Skeletal muscle satellite cell (primary cell): ENCODE data around the gene OR6K3. TPM values are rescaled to one million over a fixed set of nuclear protein-coding genes. Genes with fewer than 3 reads are reported as not detected.

Experiments
- H3K27me3 ChIP-seq: 2 replicates; pipeline ENCODE4 v1.7.0; 2013; ENCODE audit warnings: low read length; ENCODE audit not compliant: control insufficient read depth, insufficient read depth
- H3K36me3 ChIP-seq: 2 replicates; pipeline ENCODE4 v1.7.0; 2013; ENCODE audit warnings: mild to moderate bottlenecking, control low read depth, low read length; ENCODE audit not compliant: insufficient read depth
- H3K4me1 ChIP-seq: 2 replicates; pipeline ENCODE4 v1.7.0; 2013; ENCODE audit warnings: low read length; ENCODE audit not compliant: control insufficient read depth, insufficient read depth
- H3K4me2 ChIP-seq: 2 replicates; pipeline ENCODE4 v1.7.0; 2013; ENCODE audit warnings: mild to moderate bottlenecking, low read length
- H3K4me3 ChIP-seq: 2 replicates; pipeline ENCODE4 v1.7.0; 2013; ENCODE audit warnings: low read length
- H3K9ac ChIP-seq: 2 replicates; pipeline ENCODE4 v1.7.0; 2013; ENCODE audit warnings: mild to moderate bottlenecking, low read depth, low read length, moderate library complexity
- H3K9me3 ChIP-seq: replicated peaks from 2 replicates; pipeline ENCODE4 v1.7.0; 2013; ENCODE audit warnings: mild to moderate bottlenecking, control low read depth, low read length
- total RNA-seq: library from RNA; depleted of rRNA; stranded (reverse); fragments of >200 nt; gene quantifications from 2 replicates; pipeline ENCODE4 v1.2.3, GENCODE V29; 2012; rRNA removed

The OR6K3 gene
- not detected in 2 replicates for total RNA-seq

GRCh38 chr1:158720620-158721019 is at the start of gene OR6K3:
Gene OR6K3, minus strand, starts transcription at chr1:158720720. Its CDS starts 2,605 bp downstream, at chr1:158718115.
- Histone ChIP-seq H3K36me3 (no peaks in the 10 kb centered on the region), H3K4me2 (no peak within 1 kb of the TSS), H3K27me3 (no peaks in the 10 kb centered on the region), H3K4me3 (no peak within 1 kb of the TSS), H3K9ac (no peak within 1 kb of the TSS), H3K9me3 (no peaks in the 10 kb centered on the region), H3K4me1 (no peaks in the 10 kb centered on the region)

DNA sequence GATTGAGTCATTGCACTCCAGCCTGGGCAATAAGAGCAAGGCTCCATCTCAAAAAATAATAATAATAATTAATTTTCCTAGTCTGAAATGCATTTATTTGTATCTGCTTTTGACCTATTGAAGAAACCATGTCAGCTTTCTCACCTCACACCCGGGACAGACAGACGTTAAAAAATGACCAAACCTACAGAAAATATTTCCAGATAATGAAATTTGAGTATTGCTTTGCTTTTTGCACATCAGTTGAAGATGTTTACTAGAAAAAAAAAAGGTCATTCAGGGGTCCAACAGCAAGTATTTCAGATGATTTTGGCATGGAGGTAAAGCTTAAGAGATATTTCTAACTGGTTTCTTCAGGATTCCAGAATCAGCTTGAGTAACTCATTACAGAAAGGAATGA is 33.9 kb upstream of the OR6K3 start, which contains the start of gene OR6K6:
Gene OR6K6 (plus strand): TSS at position 301 of the 400 bp plus-strand sequence. CDS start 168 bp downstream, outside the sequence.
- H3K9me3 ChIP-seq: no peaks in the 10 kb centered on the region
- no peak within 1 kb of the TSS for H3K4me2 ChIP-seq
- H3K9ac ChIP-seq: no peak within 1 kb of the TSS
- no peaks in the 10 kb centered on the region for H3K4me1 ChIP-seq
- no peaks in the 10 kb centered on the region for H3K36me3 ChIP-seq
- H3K4me3 ChIP-seq: no peak within 1 kb of the TSS
- no peaks in the 10 kb centered on the region for H3K27me3 ChIP-seq

DNA sequence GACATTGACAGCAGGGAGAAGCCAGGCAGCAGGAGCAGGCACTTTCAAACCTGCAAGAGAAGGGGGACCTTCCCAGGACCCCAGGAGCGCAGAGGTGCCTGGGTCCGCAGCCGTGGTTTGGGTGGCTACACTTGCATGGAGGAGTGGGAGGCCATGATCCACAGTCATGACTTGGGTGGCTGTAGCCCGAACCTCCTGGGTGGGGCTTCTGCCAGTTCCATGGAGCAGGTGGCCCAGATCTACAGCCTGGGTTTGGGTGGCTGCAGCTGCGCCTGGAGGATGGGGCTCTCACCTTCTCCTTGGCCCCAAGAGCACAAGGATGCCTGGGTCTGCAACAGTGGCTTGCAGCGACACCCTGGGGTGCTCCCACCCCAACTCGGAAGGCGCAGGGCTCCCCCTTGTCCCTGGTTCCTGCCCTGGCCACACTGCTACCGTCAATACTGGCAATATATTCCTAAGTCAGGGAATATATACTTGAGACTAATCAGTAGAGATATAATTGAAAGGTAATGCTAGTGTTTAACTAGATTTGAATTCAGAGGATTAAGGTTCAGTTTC is 31.7 kb upstream of the OR6K3 start:
- H3K36me3 ChIP-seq: no peaks in the 10 kb centered on the region
- no peak overlapping the region for H3K9ac ChIP-seq
- no peaks in the 10 kb centered on the region for H3K4me1 ChIP-seq
- H3K4me2 ChIP-seq: no peak overlapping the region
- no peak overlapping the region for H3K4me3 ChIP-seq
- no peaks in the 10 kb centered on the region for H3K27me3 ChIP-seq
- no peaks in the 10 kb centered on the region for H3K9me3 ChIP-seq

DNA sequence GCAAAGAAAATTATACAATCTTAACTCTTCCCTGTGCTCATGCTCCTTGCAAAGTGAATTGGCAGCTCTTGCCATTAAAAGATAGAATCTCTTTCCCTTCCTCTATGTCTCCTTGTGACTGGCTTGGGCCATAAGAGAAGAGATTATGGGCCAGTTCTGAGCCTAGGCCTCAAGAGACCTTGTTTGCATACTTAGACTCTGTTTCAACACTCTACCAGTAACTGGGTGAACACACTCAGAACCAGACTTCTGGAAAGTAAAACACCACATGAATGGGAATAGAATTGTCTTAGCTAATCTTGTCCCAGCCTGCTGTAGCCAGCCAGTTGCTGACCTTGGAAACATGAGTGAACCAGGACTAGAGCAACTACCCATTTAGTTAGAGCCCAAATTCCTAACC is 15.3 kb upstream of the OR6K3 start:
- H3K4me2 ChIP-seq: no peak overlapping the region
- H3K27me3 ChIP-seq: no peaks in the 10 kb centered on the region
- H3K9ac ChIP-seq: no peak overlapping the region
- no peaks in the 10 kb centered on the region for H3K36me3 ChIP-seq
- no peak overlapping the region for H3K4me3 ChIP-seq
- no peaks in the 10 kb centered on the region for H3K4me1 ChIP-seq
- no peaks in the 10 kb centered on the region for H3K9me3 ChIP-seq

GRCh38 chr1:158732524-158732923 is 12.0 kb upstream of the OR6K3 start:
- Histone ChIP-seq H3K27me3 (no peaks in the 10 kb centered on the region), H3K4me1 (no peaks in the 10 kb centered on the region), H3K36me3 (no peaks in the 10 kb centered on the region), H3K4me2 (no peak overlapping the region), H3K9ac (no peak overlapping the region), H3K9me3 (no peaks in the 10 kb centered on the region), H3K4me3 (no peak overlapping the region)

DNA sequence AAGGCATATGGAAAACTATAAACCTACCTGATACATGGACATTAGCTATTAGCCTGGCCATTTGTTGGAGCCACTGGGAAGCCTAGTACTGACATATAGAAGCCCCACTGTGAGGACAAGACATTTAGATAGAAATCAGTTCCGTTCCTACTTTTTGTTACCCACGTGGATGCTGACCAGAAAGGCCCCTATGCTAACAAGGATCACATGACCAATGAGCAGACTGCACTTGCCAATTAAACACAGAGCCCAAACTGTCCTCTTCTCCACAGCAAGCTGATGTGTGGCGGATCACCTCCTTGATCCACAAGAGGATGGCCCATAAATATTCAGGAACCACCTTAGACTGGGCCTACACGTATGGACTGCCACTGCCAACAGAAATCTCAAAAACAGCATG is 11.2 kb upstream of the OR6K3 start:
- Histone ChIP-seq H3K36me3 (no peaks in the 10 kb centered on the region), H3K9ac (no peak overlapping the region), H3K27me3 (no peaks in the 10 kb centered on the region), H3K4me1 (no peaks in the 10 kb centered on the region), H3K4me3 (no peak overlapping the region), H3K4me2 (no peak overlapping the region), H3K9me3 (no peaks in the 10 kb centered on the region)

- Histone ChIP-seq H3K9ac (no peak overlapping the region), H3K9me3 (no peaks in the 10 kb centered on the region), H3K27me3 (no peaks in the 10 kb centered on the region), H3K36me3 (no peaks in the 10 kb centered on the region), H3K4me2 (no peak overlapping the region), H3K4me1 (no peaks in the 10 kb centered on the region), H3K4me3 (no peak overlapping the region)
These were observed 9.9 kb upstream of the OR6K3 start for GRCh38 chr1:158730453-158730852.

DNA sequence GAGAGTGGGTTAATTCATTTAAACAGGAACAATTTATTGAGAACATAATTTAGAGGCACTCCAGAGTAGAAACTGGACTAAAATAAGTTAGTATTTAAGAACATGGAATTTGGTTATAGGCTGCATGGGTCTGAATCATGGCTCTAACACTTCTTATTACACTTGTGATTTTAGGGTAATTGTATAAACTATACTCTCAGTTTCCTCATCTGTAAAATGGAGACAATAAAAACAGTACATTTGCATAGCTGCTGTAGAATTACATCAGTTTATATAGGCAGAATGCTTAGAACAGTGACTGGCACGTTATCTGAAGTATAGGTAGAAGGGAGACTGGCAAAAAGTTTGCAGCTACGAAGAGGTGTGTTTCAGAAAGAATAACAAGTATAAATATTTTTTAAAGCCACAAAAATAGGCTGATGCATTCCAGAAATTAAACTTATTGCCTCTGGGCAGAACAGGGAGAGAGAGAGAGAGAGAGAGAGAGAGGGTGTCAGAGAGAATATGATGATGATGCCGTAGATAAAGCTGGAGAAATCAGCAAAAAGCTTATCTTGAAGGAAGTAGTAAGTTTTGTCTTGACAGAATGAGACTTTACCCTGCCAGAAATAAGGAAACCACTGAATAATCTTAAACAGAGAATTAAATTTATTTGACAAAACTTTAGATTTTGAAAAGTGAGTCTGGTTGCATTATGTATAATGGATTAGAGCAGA is 8.1 kb upstream of the OR6K3 start:
- no peak overlapping the region for H3K9ac ChIP-seq
- H3K36me3 ChIP-seq: no peaks in the 10 kb centered on the region
- no peaks in the 10 kb centered on the region for H3K4me1 ChIP-seq
- no peaks in the 10 kb centered on the region for H3K9me3 ChIP-seq
- no peak overlapping the region for H3K4me3 ChIP-seq
- H3K27me3 ChIP-seq: no peaks in the 10 kb centered on the region
- H3K4me2 ChIP-seq: no peak overlapping the region

DNA sequence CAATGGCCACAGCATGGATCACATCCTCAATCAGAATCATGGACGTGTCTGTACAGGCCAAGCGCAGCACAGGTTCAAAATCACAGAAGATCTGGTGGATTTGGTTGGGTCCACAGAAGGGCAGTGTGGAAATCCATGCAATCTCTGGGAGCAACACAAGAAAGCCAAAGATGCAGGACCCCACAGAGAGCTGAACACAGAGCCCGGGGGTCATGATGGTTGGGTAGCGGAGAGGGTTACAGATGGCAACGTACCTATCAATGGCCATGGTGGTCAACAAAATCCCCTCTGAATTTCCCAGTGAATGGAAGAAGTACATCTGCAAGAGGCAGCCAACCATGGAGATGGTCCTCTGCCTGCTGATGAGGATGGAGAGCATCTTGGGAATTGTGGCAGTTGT is 3.9 kb upstream of the OR6K3 start:
- Histone ChIP-seq H3K36me3 (no peaks in the 10 kb centered on the region), H3K4me3 (no peak overlapping the region), H3K27me3 (no peaks in the 10 kb centered on the region), H3K4me1 (no peaks in the 10 kb centered on the region), H3K9me3 (no peaks in the 10 kb centered on the region), H3K9ac (no peak overlapping the region), H3K4me2 (no peak overlapping the region)

DNA sequence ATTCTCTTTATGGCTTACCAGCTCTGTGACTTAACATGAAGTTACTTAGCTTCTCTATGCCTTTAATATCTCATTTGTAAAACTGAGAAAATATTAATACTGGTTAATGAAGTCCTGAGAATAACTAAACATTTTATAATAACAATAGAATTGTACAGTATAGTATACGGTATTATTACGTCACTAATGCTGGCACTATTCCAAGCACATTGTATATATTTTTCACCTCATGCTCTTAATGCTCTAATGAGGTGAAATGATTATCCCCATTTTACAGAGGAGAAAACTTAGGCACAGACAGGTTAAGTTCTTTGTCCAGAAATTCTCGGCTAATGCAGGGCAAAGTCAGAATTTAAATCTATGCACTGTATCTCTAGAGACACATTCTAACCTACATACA is 856 bp downstream of the OR6K3 start:
- Histone ChIP-seq H3K4me2 (no peak overlapping the region), H3K27me3 (no peaks in the 10 kb centered on the region), H3K9me3 (no peaks in the 10 kb centered on the region), H3K4me3 (no peak overlapping the region), H3K36me3 (no peaks in the 10 kb centered on the region), H3K4me1 (no peaks in the 10 kb centered on the region), H3K9ac (no peak overlapping the region)

- Histone ChIP-seq H3K9me3 (no peaks in the 10 kb centered on the region), H3K4me2 (no peak overlapping the region), H3K9ac (no peak overlapping the region), H3K4me3 (no peak overlapping the region), H3K36me3 (no peaks in the 10 kb centered on the region), H3K27me3 (no peaks in the 10 kb centered on the region), H3K4me1 (no peaks in the 10 kb centered on the region)
These were observed 3.2 kb downstream of the OR6K3 start for GRCh38 chr1:158717344-158717743.

- no peaks in the 10 kb centered on the region for H3K9me3 ChIP-seq
- no peaks in the 10 kb centered on the region for H3K4me1 ChIP-seq
- no peak overlapping the region for H3K4me3 ChIP-seq
- no peak overlapping the region for H3K4me2 ChIP-seq
- no peaks in the 10 kb centered on the region for H3K27me3 ChIP-seq
- no peak overlapping the region for H3K9ac ChIP-seq
- H3K36me3 ChIP-seq: no peaks in the 10 kb centered on the region
These were observed 4.2 kb downstream of the OR6K3 start for GRCh38 chr1:158716335-158716734.
